ENCODE measurements around the gene FAM111B. TPM values are rescaled to one million over a fixed set of nuclear protein-coding genes. Genes with fewer than 3 reads are reported as not detected.

The FAM111B gene
- total RNA-seq, 1 donor from 2014 or later, result 0.84 TPM

Other genes starting within 250 kb of the FAM111B start
- gene GLYATL1, start 167.7 kb upstream of the FAM111B start, total RNA-seq, result not detected
- gene GLYATL1B, start 20.9 kb upstream of the FAM111B start, total RNA-seq, result not detected
- gene FAM111A, start 35.6 kb downstream of the FAM111B start, total RNA-seq, result 8.4 TPM
- gene DTX4, start 64.9 kb downstream of the FAM111B start, total RNA-seq, result 2.6 TPM
- 13.6 TPM for gene MPEG1, start 105.7 kb downstream of the FAM111B start, total RNA-seq